Activated CD8-positive, alpha-beta memory T cell treated with anti-CD3 and anti-CD28 coated beads for 4 hours (primary cell): ENCODE data around the gene COL6A3.

Experiments
- DNase-seq, 2 donors: peaks; one replicate each; pipeline ENCODE4 v3.0.0-alpha.2; 2020; ENCODE audit warnings: low read depth in 2 of 2

COL6A3 gene

GRCh38 chr2:237350070-237350469 lies 63.9 kb downstream of the COL6A3 start:
- no peak for DNase-seq

- no peak for DNase-seq
Observed at GRCh38 chr2:237348281-237348865, 65.6 kb downstream of the COL6A3 start.

DNA sequence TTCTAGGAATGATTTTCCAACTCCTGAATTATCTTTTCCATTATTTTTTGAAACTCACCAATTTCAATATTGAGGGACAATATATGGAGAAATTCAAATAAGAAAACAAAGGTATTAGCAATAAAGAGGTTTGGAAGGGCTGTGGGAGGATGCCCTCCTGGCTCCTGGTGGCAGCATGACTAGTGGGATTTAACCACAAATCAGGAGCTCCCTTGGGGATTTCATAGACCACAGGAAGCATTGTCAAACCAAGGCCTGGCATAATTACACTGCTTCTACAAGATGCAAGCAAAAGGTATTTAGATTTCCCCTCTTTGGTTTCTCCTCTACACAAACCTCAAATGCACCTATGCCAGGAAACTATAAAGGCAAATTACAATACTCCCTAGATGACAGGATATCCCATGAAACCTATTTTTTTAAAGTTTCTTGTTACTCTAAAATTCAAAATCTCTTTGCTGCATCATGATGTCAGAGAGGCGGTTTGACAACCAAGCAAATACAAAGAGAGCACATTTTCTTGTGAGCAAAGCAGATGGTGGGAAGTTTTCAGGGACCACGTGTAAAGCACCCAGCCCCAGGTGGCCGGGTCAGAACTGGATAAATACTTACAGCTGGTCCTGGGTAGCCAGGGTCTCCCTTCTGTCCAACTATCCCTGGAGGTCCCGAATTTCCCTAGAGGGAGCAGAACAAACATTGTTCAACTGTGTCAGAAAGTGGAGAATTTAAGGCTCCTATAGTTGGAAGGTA lies 67.9 kb downstream of the COL6A3 start:
- no peak for DNase-seq

GRCh38 chr2:237345411-237345810 lies 68.6 kb downstream of the COL6A3 start:
- no peak for DNase-seq

DNA sequence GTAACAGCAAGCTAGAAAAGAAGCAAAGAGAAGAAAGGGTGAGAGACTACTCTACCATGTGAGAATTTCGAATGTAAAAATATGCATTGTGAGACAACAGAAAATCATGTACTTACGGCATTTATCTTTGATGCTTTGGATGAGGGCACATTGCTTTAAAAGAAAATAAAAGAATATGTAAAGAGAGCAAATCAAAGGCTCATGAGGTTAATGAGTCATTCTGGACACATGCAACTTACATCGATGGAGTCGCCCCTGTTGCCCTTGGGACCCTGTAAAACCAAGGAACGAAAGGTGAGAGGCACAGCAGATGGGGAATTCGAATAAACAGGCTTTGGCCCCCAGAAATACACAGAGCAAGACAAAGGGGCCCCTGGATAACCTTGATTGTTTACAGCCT lies 69.0 kb downstream of the COL6A3 start:
- no peak for DNase-seq

DNA sequence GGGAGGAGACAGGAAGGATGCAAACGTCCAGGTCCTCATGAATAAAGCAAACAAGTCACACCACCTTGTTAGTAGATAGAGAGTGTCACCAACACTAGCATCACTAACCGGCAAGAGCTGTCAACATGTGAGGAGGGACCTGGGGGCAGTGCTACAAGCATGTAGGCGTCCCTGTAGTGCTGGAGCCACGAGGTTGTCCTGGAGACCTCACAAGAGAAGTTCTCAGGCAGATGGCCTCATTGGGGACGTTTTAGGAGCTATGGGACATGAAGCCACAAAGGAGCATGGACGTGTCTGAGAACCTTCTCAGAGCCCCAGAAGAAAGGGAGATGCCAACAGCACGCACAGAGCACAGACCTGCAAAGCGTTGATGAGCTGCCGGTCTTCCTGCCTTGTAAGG lies 70.0 kb downstream of the COL6A3 start:
- DNase-seq: no peak

GRCh38 chr2:237341872-237342271 lies 72.1 kb downstream of the COL6A3 start:
- no peak for DNase-seq

GRCh38 chr2:237337586-237337985 lies 76.4 kb downstream of the COL6A3 start:
- no peak for DNase-seq

DNA sequence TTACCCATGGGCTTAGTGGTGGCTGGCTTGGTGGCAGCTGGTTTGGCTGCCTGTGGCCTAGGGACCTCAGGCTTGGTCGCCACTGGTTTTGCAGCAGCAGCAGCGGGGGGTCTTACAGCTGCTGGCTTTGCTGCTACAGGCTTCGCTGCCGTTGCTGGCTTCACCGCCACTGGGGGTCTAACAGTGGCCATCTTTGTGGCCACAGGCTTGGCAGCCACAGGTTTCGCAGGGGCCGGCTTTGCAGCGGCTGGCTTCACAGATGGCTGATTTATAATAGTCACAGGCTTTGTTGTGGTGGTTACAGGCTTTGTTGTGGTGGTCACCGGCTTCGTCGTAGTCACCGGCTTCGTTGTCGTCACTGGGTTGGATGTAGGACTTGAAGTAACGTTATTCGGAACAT lies 77.8 kb downstream of the COL6A3 start:
- no peak for DNase-seq

GRCh38 chr2:237333748-237334147 lies 80.2 kb downstream of the COL6A3 start:
- no peak for DNase-seq

GRCh38 chr2:237330541-237330940 lies 83.4 kb downstream of the COL6A3 start:
- no peak for DNase-seq

GRCh38 chr2:237327175-237327950 lies 86.6 kb downstream of the COL6A3 start:
- no peak for DNase-seq

- DNase-seq: no peak
Observed at GRCh38 chr2:237326266-237327171, 87.4 kb downstream of the COL6A3 start.

DNA sequence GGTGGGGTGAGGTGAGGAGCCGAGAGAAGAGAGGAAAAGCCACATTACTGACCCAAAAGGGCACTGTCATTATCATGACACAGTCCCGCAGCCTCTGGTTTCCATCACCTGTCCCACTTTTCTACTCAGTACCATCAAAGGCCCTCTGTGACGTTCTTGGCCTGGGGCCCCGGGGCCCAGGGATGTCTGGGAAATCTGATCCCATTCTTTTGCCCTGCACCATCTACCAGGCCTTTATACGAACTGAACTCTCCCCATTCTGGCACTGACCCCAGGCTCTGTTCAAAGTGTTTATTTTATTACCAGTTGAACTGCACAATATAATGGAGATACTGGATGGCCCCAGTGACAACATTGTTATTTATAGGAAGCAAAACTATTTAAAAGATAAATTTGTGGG lies 89.1 kb downstream of the COL6A3 start:
- DNase-seq: no peak

- no peak for DNase-seq
Observed at GRCh38 chr2:237324405-237324831, 89.5 kb downstream of the COL6A3 start.

DNA sequence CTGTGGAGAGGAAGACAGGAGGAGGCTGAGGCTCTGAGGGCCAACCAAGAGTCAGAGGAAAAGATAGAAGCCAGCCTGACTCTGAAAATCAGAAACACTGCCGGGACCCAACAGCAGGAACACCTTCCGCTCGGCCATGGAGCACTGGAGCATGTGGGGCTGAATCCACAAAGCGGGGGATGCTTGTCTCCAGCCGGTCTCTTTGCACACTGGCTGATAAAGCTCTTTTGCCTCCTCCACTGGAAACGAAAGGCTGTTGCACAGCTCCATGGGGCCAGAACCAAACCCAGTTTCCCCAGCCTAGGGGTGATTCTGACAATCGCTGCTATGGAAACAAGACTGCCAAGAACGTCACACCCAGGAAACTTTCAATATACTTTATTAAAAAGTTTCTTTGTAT lies 90.3 kb downstream of the COL6A3 start:
- no peak for DNase-seq

GRCh38 chr2:237322564-237322963 lies 91.4 kb downstream of the COL6A3 start:
- no peak for DNase-seq

GRCh38 chr2:237321746-237322145 lies 92.2 kb downstream of the COL6A3 start:
- DNase-seq: no peak

GRCh38 chr2:237320801-237321560 lies 93.0 kb downstream of the COL6A3 start:
- DNase-seq: no peak

DNA sequence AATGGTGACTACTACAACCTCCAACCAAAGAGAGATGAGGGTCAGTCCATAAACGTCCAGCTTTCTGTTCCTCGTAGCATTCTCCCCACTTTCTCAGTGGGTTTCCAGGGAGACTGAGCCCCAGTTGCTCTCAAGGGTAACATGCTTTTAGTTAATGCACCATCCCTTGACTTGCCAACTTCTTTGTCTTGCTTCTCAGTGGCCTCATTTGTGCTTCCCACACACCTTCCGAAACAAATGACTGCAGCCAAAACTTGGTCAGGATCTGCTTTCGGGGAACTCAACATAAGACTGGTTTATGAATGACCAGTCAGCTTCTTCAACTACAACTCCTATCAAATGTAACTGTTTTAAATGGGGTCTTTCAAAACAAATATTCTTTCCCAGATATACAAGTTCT lies 94.1 kb downstream of the COL6A3 start:
- DNase-seq: no peak
